B cell (primary cell): ENCODE measurements around the gene PDE11A. TPM values are rescaled to one million over a fixed set of nuclear protein-coding genes. Genes with fewer than 3 reads are reported as not detected.

Experiments
- ATAC-seq: fragments of 200-7000 bp; cut with Tn5 transposase; one replicate; pipeline ENCODE4 v1.10.0; 2021; ENCODE audit warnings: low read depth, mild to moderate bottlenecking, moderate number of reproducible peaks, moderate library complexity
- CTCF ChIA-PET: fragments of 350-600 bp; sonication (Branson Sonifier 250); formaldehyde crosslinking; loops from one replicate; lab custom pipeline; 2021; ENCODE audit warnings: antibody characterized with exemption, inconsistent platforms; lab: Charles Lee
- POLR2A ChIA-PET: fragments of 350-600 bp; sonication (Branson Sonifier 250); formaldehyde crosslinking; loops from one replicate; lab custom pipeline; 2021; ENCODE audit warnings: antibody characterized with exemption; lab: Charles Lee
- DNase-seq: peaks from one replicate; pipeline ENCODE4 v3.0.0; 2013
- H2AFZ ChIP-seq: 2 replicates; pipeline ENCODE4 v1.6.1; 2012; ENCODE audit warnings: mild to moderate bottlenecking, low read depth, low read length; ENCODE audit not compliant: insufficient read depth, poor library complexity, severe bottlenecking
- H3K27ac ChIP-seq, 2 donors: 1 replicate in 1 of 2; 2 replicates in 1 of 2; pipeline ENCODE4 v1.5.1; 2012 to 2013; ENCODE audit warnings: low read length in 2 of 2, mild to moderate bottlenecking in 2 of 2, moderate library complexity in 1 of 2
- H3K27me3 ChIP-seq, 4 experiments: fragments of 200-600 bp in 1 of 4; sonication (generic) in 1 of 4; replicated peaks in 1 of 4; 1 replicate in 2 of 4; 2 replicates in 2 of 4; pipeline versions ENCODE4 v1.6.1 to v1.7.0; 2013 to 2016; ENCODE audit warnings: low read length in 3 of 4, mild to moderate bottlenecking in 2 of 4, mixed read lengths in 1 of 4, moderate library complexity in 1 of 4; ENCODE audit not compliant: insufficient read depth in 4 of 4, control insufficient read depth in 3 of 4; ENCODE audit errors: control extremely low read depth in 1 of 4
- H3K36me3 ChIP-seq, 2 experiments: replicated peaks in 1 of 2; 1 replicate in 1 of 2; 2 replicates in 1 of 2; pipeline versions ENCODE4 v1.6.1 to v1.7.1; 2013; ENCODE audit warnings: low read length in 1 of 2; ENCODE audit not compliant: insufficient read depth in 2 of 2, control insufficient read depth in 1 of 2; ENCODE audit errors: control extremely low read depth in 1 of 2, extremely low read depth in 1 of 2
- H3K4me1 ChIP-seq, 2 donors: fragments of 200-600 bp in 1 of 2; sonication (generic) in 1 of 2; 1 replicate in 1 of 2; 2 replicates in 1 of 2; pipeline versions ENCODE4 v1.5.1 to v1.6.1; 2013 to 2017; ENCODE audit warnings: low read length in 2 of 2; ENCODE audit not compliant: control insufficient read depth in 2 of 2, insufficient read depth in 2 of 2
- H3K4me2 ChIP-seq: replicated peaks from 2 replicates; pipeline ENCODE3; 2012; ENCODE audit warnings: mild to moderate bottlenecking, low read depth, low read length; ENCODE audit not compliant: poor library complexity, severe bottlenecking
- H3K4me3 ChIP-seq, 5 experiments: fragments of 200-600 bp in 1 of 5; sonication (generic) in 1 of 5; 1 replicate in 3 of 5; 2 replicates in 2 of 5; pipeline versions ENCODE4 v1.5.1 to v1.7.0; 2011 to 2016; ENCODE audit warnings: low read length in 4 of 5, mild to moderate bottlenecking in 4 of 5, low read depth in 2 of 5, control low read depth in 1 of 5, moderate library complexity in 1 of 5; ENCODE audit not compliant: insufficient read depth in 1 of 5; ENCODE audit errors: control extremely low read depth in 1 of 5, extremely low read depth in 1 of 5
- H3K79me2 ChIP-seq: fragments of 200-600 bp; sonication (generic); one replicate; pipeline ENCODE4 v1.6.0; 2016; ENCODE audit warnings: low read length; ENCODE audit not compliant: control insufficient read depth, insufficient read depth
- H3K9ac ChIP-seq: fragments of 200-600 bp; sonication (generic); 2 replicates; pipeline ENCODE4 v1.6.1; 2017; ENCODE audit warnings: mild to moderate bottlenecking, low read length, moderate library complexity
- H3K9me3 ChIP-seq, 3 donors: one replicate each; pipeline versions ENCODE4 v1.6.1 to v1.7.1; 2013; ENCODE audit warnings: low read length in 2 of 3; ENCODE audit not compliant: control insufficient read depth in 2 of 3, insufficient read depth in 1 of 3; ENCODE audit errors: control extremely low read depth in 1 of 3
- H4K20me1 ChIP-seq: 2 replicates; pipeline ENCODE4 v1.6.0; 2012; ENCODE audit warnings: mild to moderate bottlenecking, low read length; ENCODE audit not compliant: insufficient read depth, control insufficient read depth, poor library complexity, severe bottlenecking
- H3K27ac Mint-ChIP-seq: one replicate; pipeline ENCODE4 v1.8.0; 2021; ENCODE audit warnings: mixed read lengths
- H3K27me3 Mint-ChIP-seq: one replicate; pipeline ENCODE4 v1.8.0; 2021; ENCODE audit warnings: mixed read lengths
- H3K4me1 Mint-ChIP-seq: one replicate; pipeline ENCODE4 v1.8.0; 2021; ENCODE audit warnings: mixed read lengths
- H3K4me3 Mint-ChIP-seq: one replicate; pipeline ENCODE4 v1.8.0; 2021; ENCODE audit warnings: mixed read lengths
- H3K9me3 Mint-ChIP-seq: one replicate; pipeline ENCODE4 v1.8.0; 2022; ENCODE audit warnings: mixed read lengths; ENCODE audit not compliant: insufficient read depth
- EZH2 ChIP-seq: IDR thresholded peaks from 2 replicates; pipeline ENCODE4 v1.6.1; 2012; ENCODE audit warnings: borderline replicate concordance, low read depth, mild to moderate bottlenecking, moderate library complexity, low read length; ENCODE audit not compliant: insufficient read depth, poor library complexity, severe bottlenecking
- WGBS: methylation state at CpG from one replicate; pipeline ENCODE4 v1.1.5; 2013; ENCODE audit warnings: missing lambda C conversion rate; ENCODE audit not compliant: insufficient coverage; 5-methylcytosine and 5-hydroxymethylcytosine counted together
- intact Hi-C: fragments of 100-400 bp; cut with micrococcal nuclease; formaldehyde crosslinking; loops from one replicate; pipeline ENCODE4 v1.10.0; 2022
- polyA plus RNA-seq: library from polyadenylated mRNA; depleted of rRNA; stranded (reverse); fragments of >200 nt; gene quantifications from 2 replicates; pipeline ENCODE4 v1.2.3, GENCODE V29; 2012
- total RNA-seq, 2 donors: library from RNA; stranded (reverse); fragments of 120-200 nt in 1 of 2; gene quantifications; 1 replicate in 1 of 2; 2 replicates in 1 of 2; pipeline versions ENCODE4 v1.2.3 to v1.2.4, GENCODE V29; 2013 to 2022
- TF ChIP-seq, protein P1 (sequence below): fragments of 200-600 bp; IDR thresholded peaks from one replicate; pipeline ENCODE4 v1.8.0; 2022; ENCODE audit warnings: antibody characterized with exemption, mild to moderate bottlenecking

The PDE11A gene
- total and polyA plus RNA-seq, 2 donors (not counting 1 experiment from before 2014, with no cell fraction given), result 0.25 TPM; not detected in 1

DNA sequence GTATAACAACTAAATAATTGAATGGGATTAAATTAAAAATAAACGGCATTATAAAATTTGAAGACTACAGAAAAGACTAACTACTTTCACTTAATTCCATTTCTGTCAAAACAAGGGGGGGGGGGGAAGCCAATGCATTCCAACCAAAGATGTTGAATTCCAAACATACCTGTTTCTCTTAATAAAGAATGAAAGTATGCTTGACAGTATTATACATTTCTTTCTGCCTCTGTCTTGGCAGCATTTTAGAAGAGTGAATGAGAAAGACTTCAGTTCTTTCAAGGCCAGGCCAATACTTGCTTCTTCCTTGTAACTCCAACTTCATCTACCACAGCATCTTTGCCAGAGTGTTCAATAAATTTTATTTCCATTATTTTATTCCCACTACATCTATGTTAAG, 65.9 kb downstream of the PDE11A start:
- no peak overlapping the region for H3K4me3 ChIP-seq
- WGBS, result no CpG with 5 or more reads among the region's 1 CpG
- no peak overlapping the region for H3K4me3 Mint-ChIP-seq
- ChIA-PET POLR2A (no interaction called here), CTCF (no interaction called here)
- H3K27me3 ChIP-seq, result no peaks in the 10 kb centered on the region
- H3K9ac ChIP-seq, result no peak overlapping the region
- DNase-seq (no peak), ATAC-seq (no peak)
- H3K4me1 ChIP-seq, result no peaks in the 10 kb centered on the region
- H3K27me3 Mint-ChIP-seq, result peaks cover 7% of the 10 kb centered on the region
- H3K27ac Mint-ChIP-seq, result no peak overlapping the region
- H3K9me3 Mint-ChIP-seq, result no peaks in the 10 kb centered on the region
- intact Hi-C loops, result no loop called here
- H3K36me3 ChIP-seq, result no peaks in the 10 kb centered on the region
- no peak overlapping the region for H3K4me2 ChIP-seq
- H3K79me2 ChIP-seq, result no peaks in the 10 kb centered on the region
- no peak overlapping the region for H3K27ac ChIP-seq
- H3K4me1 Mint-ChIP-seq, result no peaks in the 10 kb centered on the region
- no peaks in the 10 kb centered on the region for H3K9me3 ChIP-seq
- TF ChIP-seq, protein P1, sequence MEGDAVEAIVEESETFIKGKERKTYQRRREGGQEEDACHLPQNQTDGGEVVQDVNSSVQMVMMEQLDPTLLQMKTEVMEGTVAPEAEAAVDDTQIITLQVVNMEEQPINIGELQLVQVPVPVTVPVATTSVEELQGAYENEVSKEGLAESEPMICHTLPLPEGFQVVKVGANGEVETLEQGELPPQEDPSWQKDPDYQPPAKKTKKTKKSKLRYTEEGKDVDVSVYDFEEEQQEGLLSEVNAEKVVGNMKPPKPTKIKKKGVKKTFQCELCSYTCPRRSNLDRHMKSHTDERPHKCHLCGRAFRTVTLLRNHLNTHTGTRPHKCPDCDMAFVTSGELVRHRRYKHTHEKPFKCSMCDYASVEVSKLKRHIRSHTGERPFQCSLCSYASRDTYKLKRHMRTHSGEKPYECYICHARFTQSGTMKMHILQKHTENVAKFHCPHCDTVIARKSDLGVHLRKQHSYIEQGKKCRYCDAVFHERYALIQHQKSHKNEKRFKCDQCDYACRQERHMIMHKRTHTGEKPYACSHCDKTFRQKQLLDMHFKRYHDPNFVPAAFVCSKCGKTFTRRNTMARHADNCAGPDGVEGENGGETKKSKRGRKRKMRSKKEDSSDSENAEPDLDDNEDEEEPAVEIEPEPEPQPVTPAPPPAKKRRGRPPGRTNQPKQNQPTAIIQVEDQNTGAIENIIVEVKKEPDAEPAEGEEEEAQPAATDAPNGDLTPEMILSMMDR, result no peak
- TF ChIP-seq EZH2, result no peak
- H2AFZ ChIP-seq, result no peak overlapping the region
- H4K20me1 ChIP-seq, result no peaks in the 10 kb centered on the region

GRCh38 chr2:178005756-178006155, 66.8 kb downstream of the PDE11A start:
- Histone ChIP-seq H3K4me3 (no peak overlapping the region), H4K20me1 (no peaks in the 10 kb centered on the region), H3K9ac (no peak overlapping the region), H3K4me2 (no peak overlapping the region), H3K4me1 (no peaks in the 10 kb centered on the region), H3K27me3 (no peaks in the 10 kb centered on the region), H3K79me2 (no peaks in the 10 kb centered on the region), H3K36me3 (no peaks in the 10 kb centered on the region), H3K27ac (no peak overlapping the region), H3K9me3 (no peaks in the 10 kb centered on the region), H2AFZ (no peak overlapping the region)
- DNase-seq (no peak), ATAC-seq (no peak)
- ChIA-PET POLR2A (no interaction called here), CTCF (no interaction called here)
- H3K9me3 Mint-ChIP-seq, result no peaks in the 10 kb centered on the region
- intact Hi-C loops, result no loop called here
- no peaks in the 10 kb centered on the region for H3K4me1 Mint-ChIP-seq
- no peaks in the 10 kb centered on the region for H3K27me3 Mint-ChIP-seq
- no peak for TF ChIP-seq EZH2
- TF ChIP-seq, protein P1, result no peak
- no peak overlapping the region for H3K4me3 Mint-ChIP-seq
- no peak overlapping the region for H3K27ac Mint-ChIP-seq
